CD4-positive, CD25-positive, alpha-beta regulatory T cell (primary cell): ENCODE measurements around the gene TTC27. TPM values are rescaled to one million over a fixed set of nuclear protein-coding genes. Genes with fewer than 3 reads are reported as not detected.

Source experiments
- ATAC-seq, 2 donors: fragments of 150-1000 bp; cut with Tn5 transposase; one replicate each; pipeline ENCODE4 v1.10.0; 2021; ENCODE audit warnings: low read depth in 2 of 2, moderate number of reproducible peaks in 2 of 2, moderate library complexity in 1 of 2
- DNase-seq, 3 donors: peaks; one replicate each; pipeline versions ENCODE4 v3.0.0 to v3.0.0-alpha.2; 2012 to 2022; ENCODE audit warnings: mixed read lengths in 1 of 3
- H3K27ac ChIP-seq: one replicate; pipeline ENCODE4 v1.7.0; 2013; ENCODE audit warnings: mild to moderate bottlenecking, low read length; ENCODE audit not compliant: insufficient read depth, poor library complexity, severe bottlenecking
- H3K27me3 ChIP-seq: one replicate; pipeline ENCODE4 v1.7.0; 2013; ENCODE audit warnings: low read length; ENCODE audit not compliant: control insufficient read depth, insufficient read depth
- H3K36me3 ChIP-seq: one replicate; pipeline ENCODE4 v1.7.0; 2013; ENCODE audit warnings: mild to moderate bottlenecking, low read length, moderate library complexity; ENCODE audit not compliant: control insufficient read depth, insufficient read depth
- H3K4me1 ChIP-seq: 2 replicates; pipeline ENCODE4 v1.7.0; 2013; ENCODE audit warnings: mild to moderate bottlenecking, low read length; ENCODE audit not compliant: insufficient read depth, control insufficient read depth, poor library complexity, severe bottlenecking
- H3K4me3 ChIP-seq: one replicate; pipeline ENCODE4 v1.7.0; 2013; ENCODE audit warnings: low read depth, mild to moderate bottlenecking, low read length, moderate library complexity
- H3K9me3 ChIP-seq, 2 experiments: 1 replicate in 1 of 2; 2 replicates in 1 of 2; pipeline ENCODE4 v1.7.0; 2013; ENCODE audit warnings: low read length in 2 of 2, mild to moderate bottlenecking in 1 of 2, moderate library complexity in 1 of 2; ENCODE audit not compliant: control insufficient read depth in 2 of 2
- H3K27ac Mint-ChIP-seq, 3 donors: one replicate each; pipeline ENCODE4 v1.8.0; 2020 to 2022; ENCODE audit warnings: mild to moderate bottlenecking in 3 of 3, mixed read lengths in 3 of 3, moderate library complexity in 2 of 3
- H3K27me3 Mint-ChIP-seq: one replicate; pipeline ENCODE4 v1.8.0; 2022; ENCODE audit warnings: mild to moderate bottlenecking, mixed read lengths
- H3K36me3 Mint-ChIP-seq: one replicate; pipeline ENCODE4 v1.8.0; 2020; ENCODE audit warnings: mixed read lengths
- H3K4me1 Mint-ChIP-seq, 4 donors: one replicate each; pipeline ENCODE4 v1.8.0; 2020 to 2022; ENCODE audit warnings: mixed read lengths in 4 of 4, mild to moderate bottlenecking in 1 of 4
- H3K4me3 Mint-ChIP-seq, 4 donors: one replicate each; pipeline ENCODE4 v1.8.0; 2020 to 2022; ENCODE audit warnings: mild to moderate bottlenecking in 4 of 4, mixed read lengths in 4 of 4, moderate library complexity in 3 of 4
- H3K9me3 Mint-ChIP-seq, 7 donors: one replicate each; pipeline ENCODE4 v1.8.0; 2020 to 2022; ENCODE audit warnings: mixed read lengths in 7 of 7, mild to moderate bottlenecking in 3 of 7, moderate library complexity in 2 of 7
- polyA plus RNA-seq, 4 donors: library from polyadenylated mRNA; unstranded; fragments of 300-500 nt; fragmentation: Illumina TruSeq; gene quantifications; one replicate each; pipeline ENCODE4 v1.2.3, GENCODE V29; 2021
- total RNA-seq: library from RNA; stranded (reverse); gene quantifications from one replicate; pipeline ENCODE4 v1.2.3, GENCODE V29; 2022

TTC27 gene
- total and polyA plus RNA-seq, 5 donors from 2014 or later: 18.6 to 25.5 (median 23.6) TPM

GRCh38 chr2:32622570-32623310 is 5.1 kb upstream of the TTC27 start:
- H3K27me3 Mint-ChIP-seq: no peaks in the 10 kb centered on the region
- DNase-seq (no peak), ATAC-seq (no peak)
- peaks cover 3 to 14% (median 9%) of the 10 kb centered on the region in 4 donors for H3K4me1 Mint-ChIP-seq
- peaks cover 2% of the 10 kb centered on the region for H3K36me3 Mint-ChIP-seq
- H3K27ac ChIP-seq: no peak overlapping the region
- no peaks in the 10 kb centered on the region for H3K27me3 ChIP-seq
- H3K4me3 ChIP-seq: no peak overlapping the region
- peaks cover 26% of the 10 kb centered on the region for H3K36me3 ChIP-seq
- H3K9me3 ChIP-seq: no peaks in the 10 kb centered on the region
- H3K4me3 Mint-ChIP-seq: no peak overlapping the region
- peak overlapping the region; percentile 13 to 68 (median 32) for H3K27ac Mint-ChIP-seq
- H3K4me1 ChIP-seq: no peaks in the 10 kb centered on the region
- peaks cover 0 to 2% (median 0%) of the 10 kb centered on the region in 7 donors for H3K9me3 Mint-ChIP-seq

- Mint-ChIP-seq H3K27ac (peak overlapping the region in 1 of 3 donors; percentile 13), H3K9me3 (peaks cover 0 to 2% (median 0%) of the 10 kb centered on the region in 7 donors), H3K27me3 (no peaks in the 10 kb centered on the region), H3K4me3 (no peak overlapping the region), H3K4me1 (peaks cover 8 to 17% (median 11%) of the 10 kb centered on the region in 4 donors), H3K36me3 (no peaks in the 10 kb centered on the region)
- no peaks in the 10 kb centered on the region for H3K9me3 ChIP-seq
- no peaks in the 10 kb centered on the region for H3K27me3 ChIP-seq
- no peak overlapping the region for H3K27ac ChIP-seq
- H3K4me3 ChIP-seq: no peak overlapping the region
- ATAC-seq: no peak
- peaks cover 3% of the 10 kb centered on the region for H3K4me1 ChIP-seq
- peaks cover 20% of the 10 kb centered on the region for H3K36me3 ChIP-seq
- no peak for DNase-seq
Observed at GRCh38 chr2:32623311-32623706, 4.5 kb upstream of the TTC27 start.

- Histone ChIP-seq H3K4me1 (peaks cover 11% of the 10 kb centered on the region), H3K9me3 (no peaks in the 10 kb centered on the region), H3K4me3 (no peak overlapping the region), H3K27me3 (no peaks in the 10 kb centered on the region), H3K27ac (no peak overlapping the region), H3K36me3 (peaks cover 9% of the 10 kb centered on the region)
- Mint-ChIP-seq H3K27ac (no peak overlapping the region), H3K4me1 (peaks cover 11 to 26% (median 16%) of the 10 kb centered on the region in 4 donors), H3K27me3 (no peaks in the 10 kb centered on the region), H3K36me3 (peaks cover 2% of the 10 kb centered on the region), H3K4me3 (peak overlapping the region in 1 of 4 donors; percentile 75), H3K9me3 (peaks cover 0 to 2% (median 0%) of the 10 kb centered on the region in 7 donors)
- ATAC-seq (no peak), DNase-seq (no peak)
Observed at GRCh38 chr2:32624812-32625211, 3.0 kb upstream of the TTC27 start.

GRCh38 chr2:32626639-32627221 is 1.1 kb upstream of the TTC27 start:
- no peak overlapping the region for H3K27ac ChIP-seq
- H3K27me3 ChIP-seq: no peaks in the 10 kb centered on the region
- peak overlapping the region in 3 of 4 donors; percentile 94 to 99 (median 97) for H3K4me3 Mint-ChIP-seq
- H3K9me3 ChIP-seq: no peaks in the 10 kb centered on the region
- no peaks in the 10 kb centered on the region for H3K27me3 Mint-ChIP-seq
- H3K36me3 ChIP-seq: peaks cover 18% of the 10 kb centered on the region
- DNase-seq: no peak
- no peak for ATAC-seq
- no peak overlapping the region for H3K4me3 ChIP-seq
- peaks cover 17 to 35% (median 25%) of the 10 kb centered on the region in 4 donors for H3K4me1 Mint-ChIP-seq
- peaks cover 11% of the 10 kb centered on the region for H3K4me1 ChIP-seq
- peaks cover 0 to 2% (median 0%) of the 10 kb centered on the region in 7 donors for H3K9me3 Mint-ChIP-seq
- H3K36me3 Mint-ChIP-seq: peaks cover 11% of the 10 kb centered on the region
- peak overlapping the region; percentile 78 to 96 (median 88) for H3K27ac Mint-ChIP-seq

GRCh38 chr2:32627441-32627813 is 423 bp upstream of the TTC27 start:
- H3K36me3 ChIP-seq: peaks cover 13% of the 10 kb centered on the region
- peaks cover 11% of the 10 kb centered on the region for H3K4me1 ChIP-seq
- H3K27ac ChIP-seq: peak overlapping the region; percentile 34
- Mint-ChIP-seq H3K36me3 (peaks cover 15% of the 10 kb centered on the region), H3K4me1 (peaks cover 19 to 41% (median 28%) of the 10 kb centered on the region in 4 donors), H3K27ac (peak overlapping the region; percentile 78 to 96 (median 88)), H3K9me3 (peaks cover 0 to 2% (median 0%) of the 10 kb centered on the region in 7 donors), H3K27me3 (no peaks in the 10 kb centered on the region), H3K4me3 (peak overlapping the region; percentile 94 to 99 (median 96))
- no peaks in the 10 kb centered on the region for H3K27me3 ChIP-seq
- no peaks in the 10 kb centered on the region for H3K9me3 ChIP-seq
- DNase-seq: no peak
- peak overlapping the region; percentile 96 for H3K4me3 ChIP-seq
- ATAC-seq: peak; percentile 11 to 16

- H3K27ac ChIP-seq: no peak overlapping the region
- no peaks in the 10 kb centered on the region for H3K27me3 ChIP-seq
- Mint-ChIP-seq H3K27me3 (no peaks in the 10 kb centered on the region), H3K9me3 (no peaks in the 10 kb centered on the region), H3K4me3 (peak overlapping the region in 2 of 4 donors; percentile 31 to 69), H3K4me1 (peaks cover 24 to 43% (median 32%) of the 10 kb centered on the region in 4 donors), H3K27ac (no peak overlapping the region), H3K36me3 (peaks cover 20% of the 10 kb centered on the region)
- H3K4me3 ChIP-seq: no peak overlapping the region
- ATAC-seq (no peak), DNase-seq (no peak)
- no peaks in the 10 kb centered on the region for H3K9me3 ChIP-seq
- peaks cover 11% of the 10 kb centered on the region for H3K4me1 ChIP-seq
- H3K36me3 ChIP-seq: peaks cover 47% of the 10 kb centered on the region
Observed at GRCh38 chr2:32632089-32632488, 4.2 kb downstream of the TTC27 start.

GRCh38 chr2:32633040-32633439 is 5.2 kb downstream of the TTC27 start:
- Histone ChIP-seq H3K27me3 (no peaks in the 10 kb centered on the region), H3K4me1 (peaks cover 11% of the 10 kb centered on the region), H3K4me3 (no peak overlapping the region), H3K9me3 (no peaks in the 10 kb centered on the region), H3K36me3 (peaks cover 54% of the 10 kb centered on the region), H3K27ac (no peak overlapping the region)
- Mint-ChIP-seq H3K27ac (no peak overlapping the region), H3K36me3 (peaks cover 24% of the 10 kb centered on the region), H3K4me1 (peaks cover 21 to 33% (median 25%) of the 10 kb centered on the region in 4 donors), H3K4me3 (no peak overlapping the region), H3K9me3 (no peaks in the 10 kb centered on the region), H3K27me3 (no peaks in the 10 kb centered on the region)
- ATAC-seq (no peak), DNase-seq (no peak)
